Muscle of arm (tissue), 14 donors: ENCODE measurements around the gene NPIPB2. TPM values are rescaled to one million over a fixed set of nuclear protein-coding genes. Genes with fewer than 3 reads are reported as not detected.
"Not testable (repeated sequence)": the region's sequence is repeated elsewhere in the genome, so short reads cannot be mapped to it uniquely, and the experiment has no call there.

Source experiments
- DNase-seq: peaks from one replicate; pipeline ENCODE4 v3.0.0-alpha.2; 2013
- long read RNA-seq, 11 donors: transcript quantifications; one replicate each; lab custom pipeline, GENCODE V29; 2026
- polyA plus RNA-seq, 12 donors: library from polyadenylated mRNA; unstranded; fragments of 120-200 nt; gene quantifications; one replicate each; pipeline ENCODE4 v1.2.1, GENCODE V29; 2013; ENCODE audit not compliant: insufficient read length in 12 of 12

Gene NPIPB2
- polyA plus RNA-seq: 1 to 10 TPM in 9 of 12 donors, under 1 TPM in 1, not detected in 2; 0.82 to 6.8 (median 2.9) TPM
- long read RNA-seq, donor 1: 0 reads
- long read RNA-seq, donor 2: 0 reads
- long read RNA-seq, donor 3: 0 reads
- long read RNA-seq, donor 4: 0 reads
- long read RNA-seq, donor 5: 0 reads
- long read RNA-seq, donor 6: 0 reads
- long read RNA-seq, donor 7: 0 reads
- long read RNA-seq, donor 8: 0 reads
- long read RNA-seq, donor 9: 0 reads
- long read RNA-seq, donor 10: 0 reads
- long read RNA-seq, donor 11: 0 reads

DNA sequence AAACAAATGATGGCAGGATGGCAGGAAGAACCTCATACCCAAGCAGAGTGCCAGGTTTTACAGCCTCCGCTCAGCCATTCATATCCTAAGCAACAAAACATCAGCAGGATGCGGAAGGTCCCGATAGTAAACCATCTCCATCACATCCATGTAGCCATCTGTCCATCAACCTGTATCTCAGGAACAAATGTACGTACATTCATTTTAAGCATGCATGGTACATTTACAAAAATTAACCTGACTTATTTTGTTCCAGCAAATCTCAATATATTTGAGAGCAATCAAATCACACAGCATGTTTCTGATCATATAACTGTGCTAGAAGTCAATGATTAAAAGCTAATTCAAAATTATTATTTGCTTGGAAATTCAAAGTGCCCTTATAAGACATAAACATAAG is at the start of gene NPIPB2:
TSS of gene NPIPB2 (minus strand) at position 101 of the 400 bp plus-strand sequence. CDS start at position 101, 0 bp downstream.
- DNase-seq: not testable (repeated sequence)

- DNase-seq: no peak
These were observed 49.0 kb upstream of the NPIPB2 start for GRCh38 chr16:11990702-11991390.

DNA sequence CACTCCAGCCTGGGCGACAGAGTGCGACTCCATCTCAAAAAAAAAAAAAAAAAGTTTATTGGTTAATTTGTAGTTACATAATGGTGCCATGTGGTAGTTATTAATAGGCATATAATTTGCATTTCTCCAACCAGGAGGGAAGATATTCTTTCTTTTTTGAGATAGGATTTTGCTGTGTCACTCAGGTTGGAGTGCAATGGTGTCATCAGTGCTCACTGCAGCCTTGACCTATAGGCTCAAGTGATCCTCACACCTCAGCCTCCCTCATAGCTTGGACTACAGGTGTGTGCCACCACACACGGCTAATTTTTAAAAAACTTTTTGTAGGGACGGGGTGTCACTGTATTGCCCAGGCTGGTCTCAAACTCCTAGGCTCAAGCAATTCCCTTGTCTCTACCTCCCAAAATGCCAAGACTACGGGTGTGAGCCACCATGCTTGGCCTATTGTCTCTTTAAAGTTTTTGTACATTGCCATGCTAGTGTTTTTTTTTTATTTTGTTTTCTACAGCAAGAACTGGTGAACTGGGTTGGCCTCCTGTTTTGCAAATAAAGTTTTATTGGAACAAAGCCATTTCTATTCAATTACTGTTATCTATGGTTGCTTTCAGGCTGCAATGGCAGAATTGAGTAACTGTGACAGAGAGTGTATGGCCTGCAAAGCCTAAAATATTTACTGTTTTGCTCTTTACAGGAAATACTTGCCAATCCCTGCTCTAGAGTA is 46.6 kb upstream of the NPIPB2 start:
- DNase-seq: no peak

GRCh38 chr16:11986521-11987057 is 44.7 kb upstream of the NPIPB2 start:
- no peak for DNase-seq

DNA sequence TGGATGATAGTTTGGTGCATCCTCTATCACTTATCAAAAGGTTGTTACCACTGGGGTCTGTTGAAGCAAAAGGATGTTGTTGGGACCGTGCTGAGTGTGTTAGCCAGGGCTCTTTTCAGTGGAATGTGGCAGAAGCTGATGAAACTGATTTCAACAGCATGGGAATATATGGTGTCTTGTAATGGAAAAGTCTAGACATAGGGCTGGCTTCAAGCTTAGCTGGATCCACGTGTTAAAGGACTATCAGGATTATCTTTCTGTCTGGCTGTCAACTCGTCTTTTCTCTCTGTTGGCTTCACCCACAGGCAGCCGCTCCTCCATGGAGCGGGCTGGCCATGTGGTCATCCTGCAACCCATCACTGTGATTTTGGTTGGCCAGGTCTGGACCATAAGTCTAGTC is 43.4 kb upstream of the NPIPB2 start:
- DNase-seq: no peak

DNA sequence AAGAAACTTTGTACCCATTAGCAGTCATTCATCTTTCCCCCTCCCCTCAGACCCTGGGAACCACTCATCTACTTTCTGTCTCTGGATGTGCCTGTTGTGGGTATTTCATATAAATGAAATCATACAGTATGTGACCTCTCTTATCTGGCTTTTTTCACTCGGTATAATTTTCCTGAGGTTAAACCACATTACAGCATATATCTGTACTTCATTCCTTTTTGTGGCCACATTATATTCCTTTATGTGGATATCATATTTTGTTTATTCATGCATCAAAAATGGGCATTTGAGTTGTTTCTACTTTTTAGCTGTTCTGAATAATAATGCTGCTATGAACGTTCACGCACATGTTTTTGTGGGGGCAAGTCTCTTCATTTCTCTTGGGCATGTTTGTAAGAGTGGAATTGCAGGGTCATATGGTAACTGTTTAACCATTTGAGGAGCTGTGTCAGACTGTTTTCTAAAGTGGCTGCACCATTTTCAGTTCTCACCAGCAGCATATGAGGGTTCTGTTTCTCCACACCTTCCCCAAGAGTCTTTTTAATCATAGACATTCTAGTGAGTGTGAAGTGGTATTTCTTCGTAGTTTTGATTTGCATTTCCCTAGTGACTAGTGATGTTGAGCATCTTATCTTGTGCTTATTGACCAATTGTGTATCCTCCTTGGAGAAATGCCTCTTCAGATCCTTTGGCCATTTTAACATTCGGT is 38.4 kb upstream of the NPIPB2 start:
- no peak for DNase-seq

DNA sequence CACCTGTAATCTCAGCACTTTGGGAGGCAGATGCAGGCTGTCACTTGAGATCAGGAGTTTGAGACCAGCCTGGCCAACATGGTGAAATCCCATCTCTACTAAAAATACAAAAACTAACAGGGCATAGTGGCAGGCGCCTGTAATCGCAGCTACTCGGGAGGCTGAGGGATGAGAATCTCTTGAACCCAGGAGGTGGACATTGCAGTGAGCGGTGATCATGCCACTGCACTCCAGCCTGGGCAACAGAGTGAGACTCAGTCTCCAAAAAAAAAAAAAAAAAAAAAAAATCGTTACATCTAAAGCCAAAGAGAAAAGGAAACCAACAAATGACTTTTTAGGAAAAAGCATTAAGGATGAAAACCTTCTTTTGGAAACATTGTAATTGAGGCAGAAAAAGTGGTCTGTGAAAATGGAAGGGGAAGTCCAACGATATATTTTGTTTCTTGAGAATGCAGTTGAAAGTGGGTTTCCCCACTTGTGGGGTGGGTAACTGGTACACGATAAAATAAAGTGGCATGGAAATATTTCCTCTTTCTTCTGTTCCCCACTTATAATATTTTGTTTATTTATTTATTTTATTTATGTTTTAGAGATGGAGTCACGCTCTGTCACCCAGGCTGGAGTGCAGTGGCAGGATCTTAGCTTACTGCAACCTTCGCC is 37.3 kb upstream of the NPIPB2 start:
- DNase-seq: no peak

GRCh38 chr16:11978080-11978479 is 36.2 kb upstream of the NPIPB2 start:
- DNase-seq: no peak

DNA sequence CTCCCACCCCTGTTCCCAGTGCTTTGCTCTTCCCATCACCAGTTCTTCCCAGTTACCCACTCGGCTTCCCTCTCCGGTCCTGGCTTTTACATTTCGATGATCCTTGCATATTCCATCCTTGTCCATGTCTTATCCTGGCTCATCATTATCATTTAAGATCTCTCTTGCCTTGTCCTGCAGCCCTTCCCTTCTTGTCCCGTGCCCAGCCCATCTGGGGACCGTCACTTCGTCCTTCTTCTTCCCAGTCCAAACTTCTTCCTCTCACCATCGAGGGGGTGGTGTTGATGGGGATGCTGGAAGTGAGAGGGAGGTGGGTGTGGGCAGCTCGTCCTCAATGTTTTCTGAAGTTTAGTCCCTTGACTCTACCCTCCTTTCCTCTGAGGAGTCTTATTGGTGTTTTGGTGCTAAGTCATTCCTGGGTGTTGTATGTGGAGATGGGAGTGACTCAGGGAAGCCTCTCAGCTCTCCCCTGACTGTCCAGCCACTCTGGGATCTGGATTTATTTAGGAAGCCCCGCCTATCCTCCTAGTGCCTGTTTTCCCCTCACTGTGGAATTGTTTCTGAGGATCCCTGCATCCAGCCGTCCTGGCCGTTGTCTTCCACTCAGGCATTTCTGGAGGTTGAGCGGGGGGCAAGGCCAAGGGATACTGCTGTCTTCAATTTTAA is 35.7 kb upstream of the NPIPB2 start:
- no peak for DNase-seq

DNA sequence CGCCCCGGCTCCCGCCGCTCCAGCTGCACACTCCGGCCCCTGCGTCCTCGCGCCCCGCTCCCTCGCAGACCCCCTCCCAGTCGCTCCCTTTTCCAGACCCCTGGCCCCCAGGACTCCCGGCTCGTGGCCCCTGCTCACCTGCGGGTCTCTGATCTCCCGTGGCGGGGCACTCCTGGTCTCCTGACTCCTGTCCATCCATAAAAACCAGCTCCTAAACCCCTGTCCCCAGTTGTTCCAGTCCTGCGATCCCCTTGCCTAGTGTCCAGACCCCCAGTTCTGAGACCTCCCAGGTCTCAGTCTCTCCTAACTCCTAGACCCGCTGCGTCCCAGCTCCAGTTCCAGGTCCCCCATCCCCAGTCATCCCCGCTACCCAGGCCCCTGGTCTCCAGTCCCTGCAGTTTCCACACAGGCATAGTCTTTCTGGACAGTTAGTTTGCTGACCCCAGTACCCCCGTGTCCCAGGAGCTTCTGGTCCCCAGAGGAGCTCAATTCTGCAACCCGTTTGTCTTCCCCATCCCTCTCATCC is 35.1 kb upstream of the NPIPB2 start:
- DNase-seq: no peak

- DNase-seq: no peak
These were observed 31.2 kb upstream of the NPIPB2 start for GRCh38 chr16:11973070-11973469.

DNA sequence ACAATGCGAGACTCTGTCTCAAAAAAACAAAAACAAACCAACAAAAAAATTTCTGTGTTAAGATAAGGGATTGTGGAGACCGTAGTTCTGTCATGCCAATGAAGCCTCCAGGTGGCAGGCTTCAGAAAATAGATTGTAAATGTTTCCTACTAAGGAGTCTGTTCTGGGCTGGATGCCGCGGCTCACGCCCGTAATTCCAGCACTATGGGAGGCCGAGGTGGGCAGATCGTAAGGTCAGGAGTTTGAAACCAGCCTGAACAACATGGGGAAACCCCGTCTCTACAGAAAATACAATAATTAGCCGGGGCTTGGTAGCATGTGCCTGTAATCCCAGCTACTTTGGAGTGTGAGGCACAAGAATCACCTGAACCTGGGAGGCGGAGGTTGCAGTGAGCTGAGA is 30.3 kb upstream of the NPIPB2 start:
- no peak for DNase-seq

DNA sequence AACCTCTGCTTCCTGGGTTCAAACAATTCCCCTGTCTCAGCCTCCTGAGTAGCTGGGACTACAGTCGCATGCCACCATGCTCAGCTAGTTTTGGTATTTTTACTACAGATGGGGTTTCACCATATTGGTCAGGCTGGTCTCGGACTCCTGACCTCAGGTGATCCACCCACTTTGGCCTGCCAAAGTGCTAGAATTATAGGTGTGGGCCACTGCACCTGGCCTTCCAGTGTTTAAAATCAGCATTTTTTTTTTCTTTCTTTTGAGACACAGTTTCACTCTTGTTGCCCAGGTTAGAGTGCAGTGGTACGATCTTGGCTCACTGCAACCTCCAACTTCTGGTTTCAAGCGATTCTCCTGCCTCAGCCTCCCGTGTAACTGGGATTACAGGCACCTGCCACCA is 28.4 kb upstream of the NPIPB2 start:
- DNase-seq: not testable (repeated sequence)

DNA sequence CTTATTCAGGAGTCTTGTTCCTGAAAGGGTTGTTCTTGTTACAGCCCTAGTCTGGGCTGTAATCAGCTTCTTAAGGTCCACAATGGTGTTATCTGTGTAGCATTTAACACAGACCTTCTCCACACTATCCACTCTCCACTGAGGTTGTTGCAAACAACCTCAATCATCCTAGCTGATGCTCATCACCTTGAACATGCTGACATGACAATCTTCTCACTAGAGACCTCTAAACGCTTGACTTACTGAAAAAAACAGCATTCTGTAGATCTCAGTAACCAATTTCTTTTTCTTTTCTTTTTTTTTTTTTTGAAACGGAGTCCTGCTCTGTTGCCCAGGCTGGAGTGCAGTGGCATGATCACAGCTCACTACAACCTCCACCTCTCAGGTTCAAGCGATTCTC is 26.7 kb upstream of the NPIPB2 start:
- no peak for DNase-seq

DNA sequence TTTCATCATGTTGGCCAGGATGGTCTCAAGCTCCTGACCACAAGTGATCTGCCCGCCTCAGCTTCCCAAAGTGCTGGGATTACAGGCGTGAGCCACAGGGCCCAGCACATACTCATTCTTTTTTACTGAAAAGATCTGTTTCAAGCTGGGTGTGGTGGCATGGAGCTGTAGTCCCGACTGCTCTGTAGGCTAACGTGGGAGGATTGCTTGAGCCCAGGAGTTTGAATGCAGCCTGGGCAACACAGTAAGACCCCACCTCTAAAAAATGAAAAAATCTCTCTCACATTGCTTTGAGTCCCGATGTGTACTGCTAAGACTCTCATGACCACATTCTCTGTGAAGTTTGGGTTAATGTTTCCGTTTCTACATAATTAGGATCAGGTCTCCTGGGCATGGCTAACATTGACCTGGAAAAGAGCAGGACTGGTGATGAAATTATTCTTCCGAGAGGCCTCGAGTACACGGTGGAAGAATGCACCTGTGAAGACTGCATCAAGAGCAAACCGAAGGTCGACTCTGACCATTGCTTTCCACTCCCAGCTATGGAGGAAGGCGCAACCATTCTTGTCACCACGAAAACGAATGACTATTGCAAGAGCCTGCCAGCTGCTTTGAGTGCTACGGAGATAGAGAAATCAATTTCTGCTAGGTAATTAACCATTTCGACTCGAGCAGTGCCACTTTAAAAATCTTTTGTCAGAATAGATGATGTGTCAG is 25.5 kb upstream of the NPIPB2 start:
- no peak for DNase-seq

GRCh38 chr16:11966173-11966572 is 24.3 kb upstream of the NPIPB2 start:
- DNase-seq: no peak

DNA sequence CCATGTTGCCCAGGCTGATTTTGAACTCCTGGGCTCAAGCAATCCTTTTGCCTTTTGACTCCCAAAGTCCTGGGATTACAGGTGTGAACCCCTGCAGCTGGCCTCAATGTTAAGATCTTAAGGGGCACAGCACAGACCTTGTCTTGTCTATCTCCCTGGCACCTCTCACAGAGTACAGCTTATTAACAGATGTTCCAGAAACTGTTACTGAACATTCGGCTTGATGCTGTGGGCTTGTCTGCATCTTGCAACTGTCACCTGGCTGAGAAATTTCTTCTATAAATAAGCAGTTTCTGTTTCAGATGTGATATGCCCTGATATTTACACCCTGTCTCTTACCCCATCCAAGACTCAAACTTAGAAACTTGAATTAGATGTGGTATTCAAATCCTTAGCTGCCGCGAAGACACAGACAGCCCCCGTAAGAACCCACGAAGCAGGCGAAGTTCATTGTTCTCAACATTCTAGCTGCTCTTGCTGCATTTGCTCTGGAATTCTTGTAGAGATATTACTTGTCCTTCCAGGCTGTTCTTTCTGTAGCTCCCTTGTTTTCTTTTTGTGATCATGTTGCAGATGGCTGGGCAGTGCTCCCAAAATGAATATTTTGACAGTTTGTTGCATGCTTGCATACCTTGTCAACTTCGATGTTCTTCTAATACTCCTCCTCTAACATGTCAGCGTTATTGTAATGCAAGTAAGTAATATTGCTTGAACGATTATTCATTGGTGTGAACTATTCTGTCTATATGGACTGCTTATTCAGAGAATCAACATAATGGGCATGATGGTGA is 23.1 kb upstream of the NPIPB2 start, which contains the start of gene TNFRSF17:
TSS of gene TNFRSF17 (plus strand) at position 450 of the 791 bp plus-strand sequence. CDS start at position 565, 115 bp downstream.
- DNase-seq: no peak

DNA sequence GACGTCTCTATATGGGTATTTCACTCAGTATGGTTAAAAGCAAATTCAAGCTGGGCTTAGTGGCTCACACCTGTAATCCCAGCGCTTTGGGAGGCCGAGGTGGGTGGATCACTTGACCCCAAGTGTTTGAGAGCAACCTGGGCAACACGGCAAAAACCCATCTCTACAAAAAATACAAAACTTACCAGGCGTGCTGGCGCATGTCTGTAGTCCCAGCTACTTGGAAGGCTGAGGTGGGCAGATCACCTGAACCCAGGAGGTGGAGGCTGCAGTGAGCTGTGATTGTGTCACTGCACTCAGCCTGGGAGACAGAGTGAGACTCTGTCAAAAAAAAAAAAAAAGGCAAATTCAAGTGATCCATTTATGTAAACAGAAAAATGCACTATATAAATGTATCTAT is 21.9 kb upstream of the NPIPB2 start:
- DNase-seq: no peak

- not testable (repeated sequence) for DNase-seq
These were observed 21.1 kb upstream of the NPIPB2 start for GRCh38 chr16:11962978-11963377.
